ENCODE results near the gene KLRD1.
A peak's percentile ranks its signal among the peaks of the same experiment; 100 is the strongest.
"Not testable (repeated sequence)": the region's sequence is repeated elsewhere in the genome, so short reads cannot be mapped to it uniquely, and the experiment has no call there.

KLRD1 gene

DNA sequence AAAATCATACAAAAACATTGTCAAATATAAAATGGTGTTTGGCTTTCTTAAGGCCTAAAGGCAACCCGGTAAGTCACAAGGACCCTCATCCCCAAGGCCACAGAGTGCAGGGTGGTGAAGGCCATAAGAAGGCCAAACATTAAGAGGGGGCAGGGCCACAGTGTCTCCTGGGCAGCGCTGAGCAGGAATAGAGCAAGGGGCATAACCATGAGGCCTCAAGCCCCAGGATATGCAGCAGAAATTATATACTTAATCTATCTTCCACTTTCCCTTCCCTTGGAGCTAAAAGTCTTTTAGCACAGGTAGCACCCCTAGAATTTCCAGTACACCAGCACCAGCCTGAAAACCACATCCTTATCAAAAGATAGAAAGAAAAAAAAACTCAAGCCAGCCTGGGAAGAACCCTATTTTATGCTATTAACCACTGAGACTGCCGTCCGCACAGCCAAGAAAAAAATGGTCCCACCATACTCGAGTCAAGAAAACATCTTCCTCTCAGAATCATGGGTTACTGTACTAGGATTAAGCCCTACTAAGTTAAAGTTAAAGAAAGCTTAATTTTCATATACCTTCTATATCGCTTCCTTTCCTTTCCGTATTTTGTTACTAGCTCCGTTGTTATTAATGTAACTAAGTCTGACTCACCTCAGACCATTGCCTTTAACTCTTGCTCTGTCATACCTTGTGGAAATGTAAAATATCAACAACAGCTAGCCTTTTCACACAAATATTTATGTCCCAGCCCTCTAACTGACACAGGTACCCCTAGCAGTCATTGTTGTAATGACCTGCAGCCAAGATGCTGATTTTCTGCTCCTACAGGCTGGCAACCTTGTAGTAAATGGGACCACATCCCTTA, 62.1 kb downstream of the KLRD1 start:
- DNase-seq: peak in 1 of 2 donors; percentile 48

DNA sequence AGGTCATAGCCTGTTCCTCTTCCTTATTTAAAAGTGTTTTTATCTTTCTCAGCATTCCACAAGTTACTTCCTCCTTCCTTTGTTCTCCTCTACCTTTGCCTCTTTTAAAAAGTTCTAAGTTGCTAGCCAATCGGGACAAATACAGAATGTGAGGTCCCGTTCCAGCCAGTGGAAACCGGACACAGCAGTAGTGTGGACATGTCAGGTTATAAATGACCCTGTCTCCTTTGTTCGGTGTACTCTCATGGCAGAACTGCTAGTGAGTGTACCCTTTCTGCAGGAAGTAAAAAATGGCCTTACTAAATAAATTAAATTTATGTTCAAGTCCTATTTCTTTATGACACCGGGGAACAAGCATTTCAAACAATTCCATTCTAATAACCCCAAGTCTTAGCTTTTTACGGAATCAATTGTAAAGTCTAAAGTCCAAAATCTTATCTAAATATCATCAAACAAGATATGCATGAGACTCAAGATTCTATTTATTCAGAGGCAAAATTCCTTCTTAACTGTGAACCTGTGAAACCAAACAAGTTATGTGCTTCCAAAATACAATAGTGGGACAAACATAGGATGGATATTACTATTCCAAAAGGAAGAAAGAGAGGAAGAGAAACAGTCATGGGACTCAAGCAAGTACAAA, 64.3 kb downstream of the KLRD1 start:
- not testable (repeated sequence) for DNase-seq

DNA sequence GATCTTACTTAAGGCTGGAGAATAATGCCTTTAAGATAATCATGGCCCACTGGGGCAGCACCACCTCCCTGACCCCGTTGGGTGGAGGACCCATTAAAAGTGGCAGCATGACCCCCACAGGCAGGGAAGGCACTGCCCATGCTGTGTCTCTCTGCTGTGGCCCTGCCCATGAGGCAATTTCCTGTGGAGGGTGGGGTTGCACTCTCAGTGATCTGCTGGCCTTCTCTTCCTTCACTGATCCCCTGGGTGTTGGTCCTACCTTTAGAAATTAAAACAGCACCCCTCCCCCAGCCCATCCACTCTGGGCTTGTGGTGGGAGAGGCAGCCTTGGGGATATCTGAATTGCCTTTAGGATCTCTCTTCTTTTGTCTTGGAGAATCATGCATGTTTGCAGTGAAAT, 64.9 kb downstream of the KLRD1 start:
- peak in 1 of 2 donors; percentile 28 for DNase-seq

DNA sequence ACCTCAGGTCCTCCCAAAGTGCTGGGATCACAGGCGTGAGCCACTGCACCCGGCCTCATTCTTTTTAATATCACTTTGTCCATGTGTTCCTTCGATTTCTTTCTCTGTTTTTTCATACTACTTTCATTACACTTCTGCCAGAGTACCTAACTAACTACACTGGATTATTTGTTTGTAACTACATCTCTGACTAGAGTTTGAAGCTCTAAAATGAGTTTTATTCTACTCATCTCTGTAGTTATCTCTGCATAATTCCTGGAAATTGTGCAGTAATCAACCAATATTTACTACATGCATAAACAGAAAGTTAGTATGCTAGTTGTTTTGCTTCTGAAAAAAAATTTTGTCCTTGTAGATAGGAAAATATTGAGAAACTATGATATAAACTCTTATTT, 67.0 kb downstream of the KLRD1 start:
- DNase-seq: no peak

DNA sequence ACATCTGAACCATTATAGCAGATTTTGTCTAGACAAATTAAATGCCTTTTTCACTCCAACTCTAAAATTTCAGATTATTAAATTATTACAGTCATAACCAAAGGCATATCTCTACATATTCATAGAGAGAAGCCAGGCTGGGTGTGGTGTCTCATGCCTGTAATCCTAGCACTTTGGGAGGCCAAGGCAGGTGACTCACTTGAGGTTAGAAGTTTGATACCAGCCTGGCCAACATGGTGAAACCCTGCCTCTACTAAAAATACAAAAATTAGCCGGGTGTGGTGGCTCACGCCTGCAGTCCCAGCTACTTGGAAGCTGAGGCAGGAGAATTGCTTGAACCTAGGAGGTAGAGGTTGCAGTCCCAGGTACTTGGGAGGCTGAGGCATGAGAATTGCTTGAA, 71.1 kb downstream of the KLRD1 start:
- not testable (repeated sequence) for DNase-seq
